T1000 (cell line): ENCODE measurements around the gene COPE.

Experiments
- DNase-seq: peaks from one replicate; lab custom pipeline; 2025; ENCODE audit warnings: mixed read lengths; lab: John Stamatoyannopoulos, UW

COPE gene

DNA sequence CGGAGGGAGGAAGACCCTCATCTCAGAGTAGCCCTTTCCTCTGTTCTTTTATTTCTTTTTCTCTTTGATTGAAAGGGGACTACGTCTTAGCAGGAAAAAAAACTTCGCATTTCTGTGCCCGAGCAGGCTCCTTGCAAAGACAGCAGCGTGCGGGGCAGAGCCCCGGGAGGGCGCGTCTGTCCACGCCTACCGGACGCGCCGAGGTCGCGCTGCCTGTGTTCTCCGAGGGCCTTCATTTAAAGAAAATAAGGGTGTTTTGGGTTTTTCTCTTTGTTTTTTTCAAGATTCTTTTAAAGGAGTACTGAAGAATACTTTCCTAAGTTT, 52.4 kb downstream of the COPE start:
- no peak for DNase-seq

DNA sequence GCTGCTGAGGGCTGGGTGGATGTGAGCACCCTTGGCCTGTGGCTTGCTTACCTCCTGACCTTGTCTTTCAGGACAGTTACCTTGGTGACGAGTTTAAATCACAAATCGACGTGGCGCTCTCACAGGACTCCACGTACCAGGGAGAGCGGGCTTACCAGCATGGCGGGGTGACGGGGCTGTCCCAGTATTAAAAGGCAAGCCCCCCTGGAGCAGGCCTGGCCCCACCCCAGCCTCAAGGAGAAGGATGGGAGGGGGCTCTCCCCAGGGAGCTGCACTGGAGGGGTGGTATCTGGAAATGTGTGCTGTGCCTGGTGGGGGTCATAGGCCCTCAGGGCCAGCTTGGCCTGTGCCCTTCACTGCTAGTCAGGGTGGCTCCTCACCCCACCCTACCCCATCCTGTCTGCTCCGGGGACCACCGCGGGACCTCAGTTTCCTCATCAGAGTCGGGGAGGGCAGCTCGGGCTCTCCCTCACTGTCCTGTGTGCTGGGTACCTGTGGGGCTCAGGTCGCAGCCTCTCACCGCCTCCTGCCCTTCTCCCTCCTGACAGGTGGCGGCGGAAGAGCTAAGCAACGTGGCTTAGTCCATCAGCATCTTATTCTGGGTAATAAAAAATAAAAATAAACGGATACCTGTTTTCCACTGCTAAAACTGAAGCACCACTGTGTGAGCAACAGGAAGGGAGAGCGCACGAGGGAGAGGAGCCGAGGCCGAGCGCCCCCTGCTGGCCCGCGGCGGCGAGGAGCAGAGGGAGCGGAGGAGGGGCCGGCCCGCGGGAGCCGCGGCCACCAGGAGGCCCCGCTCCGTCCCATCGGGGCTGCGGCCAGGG, 53.0 kb downstream of the COPE start:
- peak; percentile 19 for DNase-seq

DNA sequence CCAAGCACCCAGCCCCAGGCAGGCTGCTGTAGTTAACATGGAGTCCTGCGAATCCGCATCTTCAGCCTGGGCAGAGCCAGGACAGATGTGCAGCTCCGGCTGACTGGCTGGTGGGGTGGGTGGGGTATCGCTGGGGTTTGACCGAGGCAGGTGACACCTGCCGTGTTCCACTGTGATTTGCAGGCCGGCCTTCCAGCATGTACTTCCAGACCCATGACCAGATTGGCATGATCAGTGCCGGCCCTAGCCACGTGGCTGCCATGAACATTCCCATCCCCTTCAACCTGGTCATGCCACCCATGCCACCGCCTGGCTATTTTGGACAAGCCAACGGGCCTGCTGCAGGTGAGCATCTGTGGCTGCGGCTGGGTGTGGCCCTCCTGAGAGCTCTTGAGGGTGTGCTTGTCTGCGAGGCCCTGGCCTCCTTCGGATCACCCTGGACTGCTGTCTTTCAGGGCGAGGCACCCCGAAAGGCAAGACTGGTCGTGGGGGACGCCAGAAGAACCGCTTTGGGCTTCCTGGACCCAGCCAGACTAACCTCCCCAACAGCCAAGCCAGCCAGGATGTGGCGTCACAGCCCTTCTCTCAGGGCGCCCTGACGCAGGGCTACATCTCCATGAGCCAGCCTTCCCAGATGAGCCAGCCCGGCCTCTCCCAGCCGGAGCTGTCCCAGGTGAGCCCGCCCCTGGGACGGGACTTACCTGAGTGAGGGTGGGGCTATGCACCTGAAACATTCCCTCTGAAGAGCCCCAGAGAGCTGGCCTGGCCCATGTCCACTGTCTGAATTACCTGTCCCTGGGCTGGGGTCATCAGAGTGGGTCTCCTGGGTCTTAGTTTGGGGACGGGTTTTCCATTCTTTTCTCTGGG, 53.8 kb downstream of the COPE start:
- no peak for DNase-seq

DNA sequence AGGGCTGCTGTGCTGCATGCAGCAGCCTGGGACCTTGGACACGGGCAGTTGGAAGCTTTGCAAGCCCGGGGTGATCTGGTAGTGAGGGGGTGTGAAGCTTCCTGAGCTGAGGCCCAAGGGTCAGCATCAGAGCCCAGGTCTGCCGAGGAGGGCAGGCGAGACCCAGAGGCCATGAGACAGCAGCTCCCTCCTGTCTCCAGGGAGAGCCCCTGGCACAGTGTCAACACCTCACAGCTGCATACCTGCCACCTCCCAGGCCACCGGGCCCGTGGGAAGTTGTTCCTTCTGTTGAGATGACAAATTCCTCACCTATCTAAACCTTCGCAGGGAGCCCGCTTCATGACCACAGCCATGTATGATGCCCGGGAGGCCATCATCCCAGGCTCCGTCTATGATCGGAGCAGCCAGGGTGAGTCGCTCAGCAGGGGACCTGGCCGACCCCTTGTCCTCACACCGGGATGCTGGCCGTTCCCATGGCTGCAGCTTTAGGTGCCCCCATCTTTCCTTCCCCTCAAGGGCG, 55.3 kb downstream of the COPE start:
- no peak for DNase-seq

DNA sequence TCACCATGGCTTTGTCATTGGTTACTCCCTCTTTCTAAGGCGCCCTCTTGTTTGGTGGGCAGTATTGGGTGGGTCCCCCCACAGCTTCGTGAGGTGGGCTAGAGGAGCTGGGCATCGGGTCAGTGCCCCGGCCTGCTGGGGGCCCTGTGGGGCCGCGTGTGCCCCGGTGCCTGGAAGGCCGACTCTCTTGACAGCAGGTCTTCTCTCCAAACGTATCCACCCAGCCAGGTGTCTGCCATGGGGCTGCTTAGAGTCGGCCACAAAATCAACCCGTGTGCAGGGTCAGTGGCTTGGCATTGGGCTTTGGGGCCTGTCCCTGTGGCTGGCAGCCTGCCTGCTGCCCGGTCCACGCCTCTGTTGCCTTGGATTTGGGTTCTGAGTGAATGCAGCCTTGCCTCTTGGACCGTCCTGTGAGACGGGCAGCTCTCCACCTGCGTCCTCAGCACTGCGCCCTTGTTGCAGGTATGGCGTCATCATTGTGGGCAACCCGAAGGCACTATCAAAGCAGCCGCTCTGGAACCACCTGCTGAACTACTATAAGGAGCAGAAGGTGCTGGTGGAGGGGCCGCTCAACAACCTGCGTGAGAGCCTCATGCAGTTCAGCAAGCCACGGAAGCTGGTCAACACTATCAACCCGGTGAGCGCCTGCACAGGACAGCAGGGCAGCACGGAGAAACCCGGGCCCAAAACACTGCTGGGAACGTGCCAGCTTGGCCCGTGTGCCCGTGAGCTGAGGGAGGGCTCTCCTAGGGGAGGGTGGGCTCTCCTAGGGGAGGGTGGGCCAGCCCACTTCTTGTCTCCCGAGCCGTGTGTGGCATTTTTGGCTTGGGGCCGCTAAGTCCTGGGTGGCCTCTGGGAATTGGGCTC, 56.0 kb downstream of the COPE start:
- DNase-seq = no peak

DNA sequence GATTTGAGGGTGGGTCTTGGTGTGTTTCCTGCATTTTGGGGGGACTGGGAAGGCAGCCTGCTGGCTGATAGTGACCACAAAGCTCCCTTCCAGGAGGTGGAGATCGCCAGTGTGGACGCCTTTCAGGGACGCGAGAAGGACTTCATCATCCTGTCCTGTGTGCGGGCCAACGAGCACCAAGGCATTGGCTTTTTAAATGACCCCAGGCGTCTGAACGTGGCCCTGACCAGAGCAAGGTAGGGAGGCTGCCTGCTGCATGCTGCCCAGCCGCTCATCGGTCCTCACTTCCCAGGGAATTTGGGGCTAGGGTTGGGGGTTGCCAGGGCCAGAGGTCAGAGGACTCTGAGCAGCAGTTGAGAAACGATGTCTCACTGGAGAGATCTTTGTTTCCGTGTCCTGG, 57.3 kb downstream of the COPE start:
- DNase-seq = no peak

DNA sequence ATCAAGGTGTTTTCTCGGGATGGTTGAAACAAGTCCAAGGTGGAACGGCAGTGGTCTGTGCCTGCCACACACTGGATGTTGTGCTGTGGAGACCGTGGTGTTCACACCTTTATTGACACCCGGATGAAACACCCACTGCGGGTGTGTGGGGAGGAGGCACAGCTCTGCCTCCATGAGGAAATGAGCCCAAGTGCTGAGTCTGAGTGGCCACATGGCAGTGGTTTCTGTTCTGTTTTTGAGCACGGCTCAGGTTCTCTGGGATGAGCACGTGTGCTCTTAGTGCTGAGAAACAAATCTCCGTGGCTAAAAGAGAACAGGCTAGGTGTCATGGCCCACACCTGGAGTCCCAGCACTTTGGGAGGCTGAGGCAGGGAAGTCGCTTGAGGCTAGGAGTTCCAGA, 58.0 kb downstream of the COPE start:
- DNase-seq = no peak

DNA sequence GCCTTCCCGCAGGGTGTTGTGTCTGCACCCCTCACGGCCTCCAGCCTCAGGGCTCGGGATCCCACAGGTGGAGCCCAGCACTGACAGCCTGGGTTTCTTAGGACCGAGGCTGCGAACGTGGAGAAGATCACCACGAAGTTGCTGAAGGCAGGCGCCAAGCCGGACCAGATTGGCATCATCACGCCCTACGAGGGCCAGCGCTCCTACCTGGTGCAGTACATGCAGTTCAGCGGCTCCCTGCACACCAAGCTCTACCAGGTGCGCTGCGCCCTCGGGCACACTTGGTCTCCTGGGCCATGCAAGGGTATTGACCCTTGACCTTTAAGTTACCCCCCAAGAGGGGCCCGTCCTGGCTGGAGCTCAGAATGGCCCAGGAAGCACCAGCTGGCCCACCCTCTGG, 58.5 kb downstream of the COPE start:
- no peak for DNase-seq

DNA sequence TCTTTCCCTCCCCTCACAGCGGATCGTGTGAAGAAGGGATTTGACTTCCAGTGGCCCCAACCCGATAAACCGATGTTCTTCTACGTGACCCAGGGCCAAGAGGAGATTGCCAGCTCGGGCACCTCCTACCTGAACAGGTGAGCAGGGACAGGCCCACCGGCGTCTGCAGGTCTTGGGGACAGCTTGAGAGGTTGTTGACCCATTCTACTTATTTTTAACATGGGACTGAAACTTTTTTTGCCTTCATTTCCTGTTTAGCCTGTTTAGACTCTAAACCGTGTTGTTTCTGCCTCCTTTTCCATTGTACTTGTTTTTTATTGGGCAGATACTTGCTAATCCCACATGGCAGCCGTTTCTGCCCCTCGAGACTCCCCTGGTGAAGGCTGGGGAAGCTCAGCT, 58.9 kb downstream of the COPE start:
- DNase-seq = no peak

DNA sequence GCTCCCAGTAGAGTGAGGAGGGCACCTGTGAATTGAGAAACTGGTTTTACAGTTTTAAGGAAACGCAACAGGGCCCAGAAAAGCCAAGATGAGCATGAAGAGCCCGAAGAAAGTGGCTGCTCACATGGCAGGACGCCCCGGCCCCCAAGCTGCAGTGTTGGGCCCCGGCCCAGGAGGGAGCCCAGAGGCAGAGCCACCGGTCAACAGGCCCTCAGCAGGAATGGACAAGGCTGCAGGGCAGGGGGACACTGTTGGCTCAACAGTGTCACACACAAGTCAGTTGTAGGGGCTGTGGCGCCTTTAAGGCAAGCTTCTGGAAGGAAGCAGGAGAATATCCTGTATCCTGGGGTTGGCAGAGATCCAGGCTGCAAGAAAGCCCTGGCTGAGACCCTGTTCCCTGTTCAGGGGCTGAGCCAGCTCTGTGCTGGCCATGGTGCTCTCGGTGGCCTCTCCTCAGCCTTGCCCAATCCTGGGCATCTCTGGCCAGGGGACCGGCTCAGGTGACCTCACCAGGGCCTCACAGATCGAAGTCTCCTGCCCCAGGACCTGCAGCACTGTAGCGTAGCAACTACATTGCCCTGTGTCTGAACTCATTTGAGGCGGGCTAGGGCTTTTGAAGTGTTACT, 59.4 kb downstream of the COPE start:
- no peak for DNase-seq

DNA sequence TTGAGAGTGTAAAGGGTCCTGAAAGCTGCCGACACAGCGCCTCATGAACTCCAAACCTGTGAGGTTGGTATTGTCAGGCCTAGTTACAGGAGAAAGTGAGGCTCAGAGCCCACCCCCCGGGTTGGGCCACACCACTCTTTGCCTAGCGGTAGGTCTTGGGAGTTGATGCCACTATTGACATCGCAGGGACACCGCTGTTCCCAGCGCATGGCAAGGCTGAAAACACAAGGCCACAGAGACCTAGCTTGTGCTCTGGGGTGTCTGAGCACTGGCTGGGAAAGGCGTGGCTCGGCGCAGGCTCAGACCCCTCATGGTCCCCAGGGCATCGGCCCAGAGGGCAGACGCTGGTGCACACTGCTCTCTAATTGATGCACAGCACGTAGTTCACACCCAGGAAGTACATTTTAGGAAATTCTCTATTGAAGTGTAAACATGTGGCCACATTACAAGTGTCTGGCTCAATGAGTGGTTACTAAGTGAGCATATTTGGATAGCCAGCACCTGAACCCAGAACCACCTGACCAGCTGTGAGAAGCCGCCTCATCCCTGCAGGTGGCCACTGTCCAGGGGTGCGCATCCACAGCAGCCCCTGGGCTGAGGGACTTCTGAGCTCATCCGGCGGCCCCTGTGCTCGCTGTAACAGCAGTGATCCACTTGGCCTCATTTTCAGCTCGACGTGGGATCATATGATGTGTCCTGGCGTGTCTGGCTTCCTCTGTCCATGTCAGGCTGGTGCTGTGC, 60.1 kb downstream of the COPE start:
- no peak for DNase-seq

DNA sequence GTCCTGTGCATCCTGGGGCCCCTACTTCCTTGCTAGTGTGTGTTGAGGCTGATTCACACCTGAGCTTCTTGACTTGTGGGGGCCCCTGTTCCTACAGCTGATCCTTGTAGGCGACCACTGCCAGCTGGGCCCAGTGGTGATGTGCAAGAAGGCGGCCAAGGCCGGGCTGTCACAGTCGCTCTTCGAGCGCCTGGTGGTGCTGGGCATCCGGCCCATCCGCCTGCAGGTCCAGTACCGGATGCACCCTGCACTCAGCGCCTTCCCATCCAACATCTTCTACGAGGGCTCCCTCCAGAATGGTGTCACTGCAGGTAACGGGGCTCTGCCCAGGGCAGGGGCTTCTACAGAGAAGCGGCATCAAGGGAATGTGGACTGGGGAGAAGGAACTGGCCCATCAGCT, 62.0 kb downstream of the COPE start:
- no peak for DNase-seq

DNA sequence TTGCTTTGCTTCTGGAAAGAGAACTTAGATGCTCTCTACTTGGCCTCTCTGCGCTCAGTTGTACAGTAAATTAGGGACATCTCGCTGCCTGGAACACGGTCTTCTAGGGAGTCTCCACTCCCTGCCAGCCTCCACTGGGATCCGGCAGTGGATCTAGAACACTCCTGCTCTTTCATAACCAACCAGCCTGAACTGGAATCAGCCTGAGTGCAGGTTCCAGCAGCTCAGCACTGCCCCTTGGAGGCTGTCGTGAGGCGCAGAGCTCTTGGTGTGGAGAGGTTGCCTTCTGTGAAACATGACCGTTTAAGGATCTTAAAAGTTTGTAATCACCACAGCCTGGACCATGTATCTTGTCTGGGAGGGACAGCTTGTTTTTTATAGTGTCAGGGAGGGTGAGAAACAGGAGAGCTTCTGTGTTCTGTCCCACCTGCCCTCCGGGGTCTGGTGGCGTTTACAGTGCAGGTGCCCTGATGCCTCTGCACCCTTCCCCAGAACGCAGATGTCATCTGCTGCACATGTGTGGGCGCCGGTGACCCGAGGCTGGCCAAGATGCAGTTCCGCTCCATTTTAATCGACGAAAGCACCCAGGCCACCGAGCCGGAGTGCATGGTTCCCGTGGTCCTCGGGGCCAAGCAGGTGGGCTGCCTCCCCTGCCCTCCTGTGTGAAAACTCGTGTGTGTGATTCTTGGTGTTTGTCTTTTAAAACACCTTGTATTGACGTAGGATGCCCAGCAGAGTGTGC, 62.6 kb downstream of the COPE start:
- DNase-seq = no peak

DNA sequence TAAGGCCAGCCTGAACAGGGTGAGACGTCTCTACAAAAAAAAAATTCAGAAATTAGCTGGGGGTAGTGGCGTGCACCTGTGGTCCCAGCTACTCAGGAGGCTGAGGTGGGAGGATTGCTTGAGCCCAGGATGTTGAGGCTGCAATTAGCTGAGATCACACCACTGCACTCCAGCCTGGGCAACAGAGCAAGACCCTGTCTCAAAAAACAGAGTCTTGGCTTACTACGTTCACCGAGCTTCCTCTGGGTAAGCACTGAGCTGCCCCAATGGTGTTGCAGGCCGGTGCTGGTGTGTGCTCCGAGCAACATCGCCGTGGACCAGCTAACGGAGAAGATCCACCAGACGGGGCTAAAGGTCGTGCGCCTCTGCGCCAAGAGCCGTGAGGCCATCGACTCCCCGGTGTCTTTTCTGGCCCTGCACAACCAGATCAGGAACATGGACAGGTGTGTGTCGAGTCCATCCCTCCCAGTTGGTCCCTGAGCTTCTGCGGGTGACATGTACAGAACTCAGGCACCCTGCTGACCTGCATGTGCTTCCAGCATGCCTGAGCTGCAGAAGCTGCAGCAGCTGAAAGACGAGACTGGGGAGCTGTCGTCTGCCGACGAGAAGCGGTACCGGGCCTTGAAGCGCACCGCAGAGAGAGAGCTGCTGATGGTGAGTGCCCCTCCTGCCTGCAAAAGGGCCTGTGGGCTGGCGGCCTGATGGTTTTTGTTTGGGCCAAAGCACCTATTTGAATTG, 63.4 kb downstream of the COPE start:
- DNase-seq = no peak

DNA sequence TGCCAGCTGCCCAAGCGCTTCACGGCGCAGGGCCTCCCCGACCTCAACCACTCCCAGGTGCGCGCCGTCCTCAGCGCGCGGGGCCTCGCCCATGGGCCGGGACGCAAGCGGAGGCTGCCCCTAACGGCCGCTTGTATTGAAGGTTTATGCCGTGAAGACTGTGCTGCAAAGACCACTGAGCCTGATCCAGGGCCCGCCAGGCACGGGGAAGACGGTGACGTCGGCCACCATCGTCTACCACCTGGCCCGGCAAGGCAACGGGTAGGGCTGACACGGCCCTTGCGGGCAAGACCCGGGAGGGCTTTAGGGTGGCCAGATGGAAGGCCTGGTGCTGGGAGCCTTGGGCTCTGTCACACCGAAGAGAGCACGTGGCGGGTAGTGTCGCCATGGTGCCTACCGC, 64.2 kb downstream of the COPE start:
- no peak for DNase-seq

DNA sequence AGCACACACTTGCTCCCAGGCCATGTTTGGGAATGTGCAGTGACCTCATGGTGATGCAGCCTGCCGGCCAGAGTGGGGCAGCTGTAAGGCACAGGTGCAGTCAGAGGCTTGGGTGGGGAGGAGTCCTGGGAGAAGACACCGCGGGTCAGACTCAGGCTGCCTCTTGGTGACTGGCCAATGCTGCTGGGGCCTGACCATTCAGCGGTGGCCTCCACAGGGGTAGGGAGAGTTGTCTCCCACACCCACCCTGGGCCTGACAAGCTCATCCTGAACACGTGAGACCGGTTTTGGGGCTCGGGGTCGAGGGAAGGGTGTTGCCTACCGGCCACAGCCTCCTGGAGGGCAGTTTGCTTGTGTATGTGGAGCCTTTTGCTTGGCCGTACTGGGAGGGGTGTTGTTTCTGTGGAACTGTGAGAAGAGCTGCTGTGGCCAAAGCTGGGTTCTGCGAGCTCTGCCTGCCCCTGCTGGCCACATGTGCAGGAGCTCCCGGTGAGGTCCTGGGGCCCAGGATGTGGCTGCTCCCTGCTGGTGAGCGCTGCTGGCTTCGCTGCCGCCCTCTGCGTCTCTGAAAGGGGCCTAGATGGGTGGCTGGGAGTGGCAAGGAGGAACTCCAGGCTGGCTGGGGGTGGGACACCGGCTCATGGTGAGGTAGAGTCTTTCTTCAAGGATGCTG, 65.3 kb downstream of the COPE start:
- no peak for DNase-seq

DNA sequence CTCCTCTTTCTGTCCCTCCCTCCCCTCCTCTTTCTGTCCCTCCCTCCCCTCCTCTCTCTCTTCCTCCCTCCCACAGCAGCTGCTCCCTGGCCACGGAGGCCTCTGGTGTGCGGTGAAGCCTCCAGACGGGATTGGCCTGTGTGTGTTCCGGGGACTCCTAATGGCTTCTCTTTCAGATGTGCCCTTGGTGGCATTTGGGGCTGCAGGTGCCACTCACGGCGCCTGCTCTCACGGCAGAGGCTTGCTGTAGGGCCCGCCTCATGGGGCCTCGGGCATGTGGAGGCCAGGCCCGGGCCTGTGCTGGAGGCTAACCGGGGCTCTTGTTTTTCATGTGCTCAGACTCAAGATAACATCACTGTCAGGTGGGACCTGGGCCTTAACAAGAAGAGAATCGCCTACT, 66.5 kb downstream of the COPE start:
- DNase-seq = no peak

DNA sequence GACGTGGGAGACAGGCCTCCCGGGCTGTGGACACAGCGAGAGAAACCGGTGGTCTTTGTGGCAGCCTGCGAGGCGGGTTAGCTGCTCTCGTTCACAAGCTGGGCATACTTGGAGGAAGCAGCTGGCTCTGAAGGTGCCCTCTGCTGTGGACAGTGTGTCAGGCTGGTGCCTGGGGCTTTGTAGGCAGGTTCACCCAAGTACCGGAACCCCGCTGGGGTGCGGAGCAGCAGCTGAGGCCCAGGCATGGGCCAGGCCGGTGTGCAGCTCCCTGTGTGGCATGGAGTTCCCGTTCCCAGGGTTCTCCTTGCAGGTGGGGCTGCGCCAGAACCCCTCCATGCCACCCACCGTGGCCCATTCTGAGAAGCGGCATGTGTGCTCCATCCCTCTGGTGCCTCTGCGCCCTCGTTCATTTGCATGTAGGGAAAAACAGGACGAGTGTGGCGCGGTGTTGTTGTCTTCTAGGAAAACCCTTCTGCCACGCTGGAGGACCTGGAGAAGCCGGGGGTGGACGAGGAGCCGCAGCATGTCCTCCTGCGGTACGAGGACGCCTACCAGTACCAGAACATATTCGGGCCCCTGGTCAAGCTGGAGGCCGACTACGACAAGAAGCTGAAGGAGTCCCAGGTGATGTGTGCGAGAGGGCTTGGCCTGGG, 67.4 kb downstream of the COPE start:
- DNase-seq = no peak
